ENCODE data around the gene APMAP.

APMAP gene

GRCh38 chr20:24992487-24993205 lies at the start of gene APMAP:
Gene APMAP (minus strand): TSS chr20:24992751. CDS start chr20:24992688, 63 bp downstream.
- DNase-seq: peak; percentile 98

DNA sequence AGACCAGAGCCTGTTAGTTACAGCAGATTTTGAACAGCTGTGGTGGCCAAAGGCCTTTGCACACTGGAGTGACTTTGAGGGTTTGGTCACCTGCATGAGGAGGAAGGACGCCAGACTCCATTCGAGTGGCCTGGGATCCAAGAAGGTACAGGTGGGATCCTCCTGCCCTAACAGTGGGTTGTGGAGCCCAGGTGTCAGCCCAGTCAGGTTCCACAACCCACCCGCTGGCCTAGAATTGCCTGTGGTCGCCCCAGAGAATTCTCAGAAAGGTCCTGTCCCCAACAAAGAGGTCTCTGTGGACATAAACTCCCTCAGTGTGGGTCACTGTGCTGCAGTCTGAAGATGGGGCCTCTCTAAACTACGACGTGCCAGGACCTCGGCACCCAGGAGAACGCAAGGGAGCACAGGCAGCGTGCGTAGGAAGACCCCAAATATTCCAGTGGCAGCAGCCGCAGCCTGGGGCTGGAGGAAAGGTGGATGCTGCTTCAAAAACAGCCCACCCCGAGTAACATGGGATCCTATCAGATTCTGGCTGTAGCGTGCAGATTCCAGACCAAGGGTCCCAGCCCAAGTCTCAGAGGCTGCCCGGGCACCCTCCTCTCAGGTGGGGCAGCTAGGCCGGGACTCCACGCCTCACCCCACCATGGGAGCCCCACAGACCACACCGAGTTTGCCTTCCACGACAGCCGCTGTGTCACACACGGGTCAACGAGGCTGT lies 49.4 kb upstream of the APMAP start:
- DNase-seq: no peak

- no peak for DNase-seq
Measured at GRCh38 chr20:25040438-25040831, 47.9 kb upstream of the APMAP start.

- no peak for DNase-seq
Measured at GRCh38 chr20:25039697-25040437, 47.3 kb upstream of the APMAP start.

- DNase-seq: no peak
Measured at GRCh38 chr20:25038591-25039015, 46.1 kb upstream of the APMAP start.

GRCh38 chr20:25038103-25038410 lies 45.5 kb upstream of the APMAP start:
- no peak for DNase-seq

GRCh38 chr20:25037288-25038102 lies 44.9 kb upstream of the APMAP start:
- no peak for DNase-seq

- DNase-seq: no peak
Measured at GRCh38 chr20:25036331-25036936, 43.9 kb upstream of the APMAP start.

DNA sequence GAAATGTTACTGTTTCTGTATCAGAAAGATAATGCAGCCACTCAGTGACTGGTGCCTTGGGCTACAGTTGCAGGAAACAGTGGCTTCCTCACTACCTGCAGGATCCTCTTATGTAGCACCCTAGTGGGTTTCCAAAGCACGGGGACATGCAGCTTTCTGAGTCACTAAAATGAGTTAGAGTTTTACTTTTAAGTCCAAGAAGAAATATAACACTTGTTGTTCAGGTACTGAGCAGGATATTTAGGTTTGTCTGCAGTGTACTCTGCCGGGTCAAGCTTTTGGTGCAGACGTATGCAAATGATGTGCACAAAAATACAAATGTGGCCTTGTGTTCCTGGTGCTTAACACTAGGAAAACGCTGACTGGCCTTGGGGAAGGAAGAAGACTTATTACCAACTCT lies 43.4 kb upstream of the APMAP start:
- no peak for DNase-seq

DNA sequence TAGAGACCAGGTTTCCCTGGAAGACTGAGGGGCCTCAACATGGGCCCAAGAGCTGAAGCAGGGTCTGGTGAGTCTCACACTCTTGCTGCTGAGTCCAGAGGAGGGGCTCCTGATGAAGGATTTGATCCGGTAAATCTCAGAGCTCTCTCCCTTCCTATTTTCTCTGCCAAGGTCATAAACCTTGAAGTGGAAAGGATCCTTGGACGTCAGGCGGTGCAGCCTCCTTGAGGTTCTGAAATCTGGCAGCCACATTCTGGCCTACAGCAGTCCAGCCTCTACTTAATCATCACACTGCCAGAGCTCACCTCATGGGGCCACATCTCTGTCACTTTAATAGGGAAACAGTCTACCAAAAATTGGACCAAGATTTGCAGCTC lies 41.4 kb upstream of the APMAP start:
- no peak for DNase-seq

DNA sequence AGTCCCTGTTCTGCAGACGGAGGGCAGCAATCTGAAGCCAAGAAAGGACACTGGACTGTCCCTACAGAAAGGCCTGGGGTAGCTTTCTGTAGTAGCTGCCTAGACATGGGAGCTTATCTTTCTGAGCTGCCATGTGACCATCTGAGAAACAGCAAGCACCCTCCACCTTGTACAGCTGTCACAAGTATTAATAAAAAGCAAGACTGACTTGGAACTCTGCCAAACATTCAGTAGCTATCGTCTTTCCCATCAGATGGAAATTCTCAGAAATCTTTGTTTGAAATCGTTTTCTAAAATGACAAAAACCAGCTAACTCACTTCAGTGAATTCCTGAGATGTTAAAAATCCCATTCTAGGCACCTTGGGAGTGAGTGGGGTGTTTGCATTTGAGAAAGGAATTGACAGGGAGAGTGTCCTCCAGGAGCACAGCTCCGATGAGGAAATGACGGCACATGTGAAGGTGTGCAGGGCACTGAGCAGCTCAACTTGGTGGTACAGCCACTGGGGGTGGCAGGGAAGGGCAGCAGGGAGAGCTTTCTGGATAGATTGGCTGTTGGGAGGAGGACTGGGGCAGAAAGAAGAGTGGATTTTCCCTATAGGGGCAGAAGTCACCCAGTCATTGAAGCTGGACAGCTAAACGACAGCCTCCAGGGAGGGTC lies 40.8 kb upstream of the APMAP start:
- no peak for DNase-seq

- DNase-seq: no peak
Measured at GRCh38 chr20:25032478-25033264, 40.1 kb upstream of the APMAP start.

DNA sequence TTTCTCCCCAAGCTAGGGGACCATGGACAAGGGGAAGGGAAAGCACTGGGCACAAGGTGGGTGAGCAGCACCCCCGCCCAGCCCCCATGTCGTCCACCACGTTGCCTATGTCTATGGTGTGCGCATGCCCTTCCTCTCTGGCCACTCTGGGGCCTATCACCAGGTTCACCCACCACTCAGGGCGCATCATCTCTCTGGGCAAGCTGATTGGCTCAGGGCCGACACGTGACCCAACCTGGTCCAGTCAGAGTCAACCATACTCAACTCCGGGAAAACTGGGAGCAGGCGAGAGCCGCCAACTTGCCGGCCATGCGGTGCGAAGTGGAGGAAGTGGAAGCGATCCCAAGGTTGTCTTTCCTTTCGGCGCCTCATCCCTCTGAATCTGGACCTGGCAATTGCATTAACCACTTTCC lies 39.5 kb upstream of the APMAP start:
- DNase-seq: no peak

DNA sequence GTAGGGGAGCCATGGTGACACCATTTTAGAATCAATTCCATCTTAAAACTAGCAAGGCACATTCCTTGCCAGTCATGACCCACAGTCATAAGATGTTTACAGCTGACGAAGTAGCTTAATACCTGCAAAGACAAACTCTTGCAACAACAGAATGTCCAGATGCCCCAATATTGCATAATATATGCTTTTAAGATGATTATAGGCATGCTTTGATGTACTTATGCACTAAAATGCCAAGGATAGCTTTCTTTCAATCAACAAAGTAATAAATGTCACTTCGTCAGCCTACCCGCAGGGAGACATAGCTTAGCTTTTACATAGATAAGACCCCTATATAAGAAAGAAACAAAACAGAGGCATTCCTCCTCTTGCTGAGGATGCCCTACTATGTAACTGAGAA lies 38.7 kb upstream of the APMAP start:
- DNase-seq: no peak

DNA sequence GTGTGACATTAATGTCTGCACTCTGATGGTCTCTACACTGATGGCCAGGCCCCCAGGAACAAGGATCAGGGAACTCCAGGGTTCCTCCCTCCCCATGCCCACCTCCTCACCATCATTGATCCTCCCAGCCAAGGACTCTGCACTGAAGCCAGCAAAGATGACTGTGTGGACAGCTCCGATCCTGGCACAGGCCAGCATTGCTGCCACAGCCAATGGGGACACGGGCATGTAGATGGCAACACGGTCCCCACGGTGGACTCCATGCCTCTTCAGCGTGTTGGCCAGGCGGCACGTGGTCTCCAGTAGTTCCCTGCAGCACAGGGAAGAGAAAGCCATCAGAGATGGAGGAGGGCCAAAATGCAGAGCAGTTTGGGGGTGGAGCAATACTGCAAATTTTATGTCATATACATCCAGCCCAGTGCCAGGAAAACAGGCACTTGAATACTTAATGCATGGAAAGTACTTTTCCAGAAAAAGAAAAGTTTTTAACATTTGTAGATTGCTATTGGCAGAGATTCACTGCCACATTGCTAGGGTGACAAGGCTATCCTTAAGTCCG lies 38.2 kb upstream of the APMAP start:
- DNase-seq: no peak

DNA sequence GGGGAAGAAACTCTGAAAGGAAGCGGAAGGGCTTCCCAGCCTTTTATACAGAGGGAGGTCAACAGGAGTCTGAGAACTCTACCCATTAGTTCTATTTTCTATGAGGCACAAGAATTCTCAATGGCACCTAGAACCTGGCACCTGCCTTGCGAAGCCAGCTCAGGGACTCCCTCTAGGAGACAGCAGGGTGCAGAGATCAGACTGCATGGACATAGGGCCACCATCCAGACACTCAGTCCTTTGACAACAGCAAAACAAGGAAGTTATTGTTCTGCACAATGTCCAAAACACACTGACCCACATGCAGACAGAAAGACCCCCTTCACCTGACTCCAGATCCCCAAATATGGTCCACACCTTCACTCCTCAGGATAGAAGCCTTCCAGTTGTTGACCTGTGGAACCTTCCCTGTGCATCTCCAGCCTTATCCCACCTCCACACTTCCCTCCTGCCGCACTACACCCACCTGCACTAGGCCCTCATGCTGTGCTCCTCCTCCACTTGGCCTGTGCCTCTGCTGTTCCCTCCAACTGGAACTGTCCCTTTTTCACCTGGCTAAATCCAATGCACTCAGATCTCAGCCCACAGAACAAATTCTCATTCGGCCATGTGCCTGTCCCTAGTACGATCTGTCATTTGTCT lies 37.6 kb upstream of the APMAP start:
- no peak for DNase-seq

- DNase-seq: no peak
Measured at GRCh38 chr20:25025986-25026605, 33.5 kb upstream of the APMAP start.

DNA sequence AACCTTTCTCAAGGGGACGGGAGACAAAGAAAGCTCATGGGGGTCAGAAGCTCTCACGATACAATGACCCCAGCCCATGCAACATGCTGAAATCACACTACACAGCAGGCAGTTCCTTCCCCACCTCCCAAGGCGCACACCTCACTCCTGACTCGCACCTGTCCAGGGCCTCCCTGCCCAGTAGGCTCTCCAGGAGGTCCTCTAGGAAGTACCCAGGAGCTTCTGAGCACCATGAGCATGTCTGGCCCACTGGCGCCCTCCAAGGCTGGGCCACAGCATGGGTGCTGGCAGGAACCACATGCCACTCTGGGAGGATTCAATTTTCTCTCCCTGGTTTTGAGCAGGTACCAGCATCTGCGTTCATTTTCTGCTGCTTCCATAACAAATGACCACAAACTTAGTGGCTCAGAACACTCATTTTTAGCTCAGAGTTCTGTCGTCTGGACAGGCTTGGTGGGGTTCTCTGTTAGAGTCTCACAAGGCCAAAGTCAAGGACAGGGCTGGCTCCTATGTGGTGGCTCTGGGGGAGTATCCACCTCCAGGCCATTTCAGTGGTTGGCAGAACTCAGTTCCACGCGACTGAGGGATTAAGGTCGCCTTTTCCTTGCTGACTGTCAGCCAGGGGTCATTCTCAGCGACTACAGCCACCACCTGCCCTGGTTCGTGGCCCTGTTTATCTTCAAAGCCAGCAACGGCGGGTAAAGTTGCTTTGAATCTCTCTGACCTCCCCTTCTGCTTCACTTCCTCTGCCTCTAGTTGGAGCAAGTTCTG lies 32.7 kb upstream of the APMAP start:
- DNase-seq: no peak

DNA sequence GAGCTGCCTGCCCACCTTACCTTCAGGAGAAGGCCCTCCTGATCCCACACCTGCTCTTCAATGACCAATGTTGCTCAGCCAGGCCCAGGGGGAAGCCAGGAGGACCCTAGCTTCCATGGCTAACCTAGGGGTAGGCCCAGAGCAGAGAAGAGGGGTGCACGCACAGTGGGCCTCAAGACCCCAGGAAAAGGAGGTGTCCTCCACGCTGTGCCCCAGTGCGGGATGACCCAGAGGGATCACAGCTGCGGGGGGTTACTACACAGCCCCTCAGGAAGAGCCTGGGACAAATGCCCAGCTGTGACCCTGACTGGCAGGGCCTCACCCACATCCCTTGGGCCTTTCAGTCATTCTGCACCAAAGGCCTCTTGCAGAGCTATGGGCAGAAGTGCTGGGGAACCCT lies 31.6 kb upstream of the APMAP start:
- DNase-seq: no peak
